ENCODE data around the gene ENKUR.

Gene ENKUR

GRCh38 chr10:24938525-24938924, 77.4 kb downstream of the ENKUR start:
- FAIRE-seq: no peak

- no peak for FAIRE-seq
These were observed 77.9 kb downstream of the ENKUR start for GRCh38 chr10:24938076-24938475.

- no peak for FAIRE-seq
These were observed 80.3 kb downstream of the ENKUR start for GRCh38 chr10:24935504-24936292.
